ENCODE data around the gene TDRD12.

GRCh38 chr19:32692727-32693061, 26.9 kb upstream of the TDRD12 start:
- TF ChIP-seq CTCF (conservative IDR thresholded peaks at IDR 0.05; ENCODE audit: low read depth, low read length) (no peak), EZH2 (IDR thresholded peaks at IDR 0.05; ENCODE audit: borderline replicate concordance, low read depth, low read length, poor library complexity, severe bottlenecking) (no peak)

Measured in A673 (cell line).